K562 (cell line): Measurements from ENCODE around the gene PLEKHA6. TPM values are rescaled to one million over a fixed set of nuclear protein-coding genes. Genes with fewer than 3 reads are reported as not detected.

Source experiments
- BHLHE40 ChIP-seq: IDR thresholded peaks from 2 replicates; pipeline ENCODE4 v1.6.1; 2011; ENCODE audit warnings: low read length, improper control_type of control experiment
- CHD4 ChIP-seq: fragments of 200-600 bp; sonication (generic); IDR thresholded peaks from 3 replicates; pipeline ENCODE4 v1.6.1; 2012; ENCODE audit warnings: low read depth, mild to moderate bottlenecking, mixed read lengths, low read length, inconsistent platforms; ENCODE audit not compliant: insufficient read depth, insufficient replicate concordance, poor library complexity, severe bottlenecking
- ETS2 ChIP-seq: IDR thresholded peaks from 2 replicates; pipeline ENCODE4 v1.6.1; 2016; ENCODE audit warnings: borderline replicate concordance, missing genetic modification characterization, mild to moderate bottlenecking, moderate library complexity, missing compliant biosample characterization; ENCODE audit not compliant: poor library complexity, severe bottlenecking
- FOXJ3 ChIP-seq: sonication (generic); formaldehyde crosslinking; IDR thresholded peaks from 2 replicates; pipeline ENCODE4 v1.4.0; 2020; ENCODE audit warnings: mild to moderate bottlenecking, missing genetic modification reagents
- KDM5B ChIP-seq: fragments of 200-600 bp; sonication (generic); IDR thresholded peaks from 2 replicates; pipeline ENCODE4 v1.6.1; 2012; ENCODE audit warnings: low read depth, mild to moderate bottlenecking, moderate library complexity, low read length, control low read depth, inconsistent platforms; ENCODE audit not compliant: insufficient replicate concordance
- NCOA1 ChIP-seq: fragments of 450-650 bp; IDR thresholded peaks from 2 replicates; pipeline ENCODE4 v1.6.1; 2016; ENCODE audit warnings: low read depth
- PURB ChIP-seq: sonication (generic); formaldehyde crosslinking; IDR thresholded peaks from 2 replicates; pipeline ENCODE4 v1.9.0; 2021; ENCODE audit warnings: low read depth, mild to moderate bottlenecking, missing genetic modification reagents
- RBFOX2 ChIP-seq: fragments of 200-400 bp; formaldehyde crosslinking; IDR thresholded peaks from 2 replicates; pipeline ENCODE4 v1.6.1; 2017; ENCODE audit warnings: low read depth, mild to moderate bottlenecking, low read length, moderate library complexity
- TAF1 ChIP-seq: IDR thresholded peaks from 2 replicates; pipeline ENCODE4 v1.6.1; 2011; ENCODE audit warnings: mild to moderate bottlenecking, low read length, moderate library complexity; ENCODE audit not compliant: insufficient read depth, control insufficient read depth, severe bottlenecking; ENCODE audit errors: extremely low read depth
- THRAP3 ChIP-seq: fragments of 450-650 bp; IDR thresholded peaks from 2 replicates; pipeline ENCODE4 v1.6.1; 2016; ENCODE audit warnings: mild to moderate bottlenecking, inconsistent platforms, borderline replicate concordance
- ZNF12 ChIP-seq: sonication (generic); formaldehyde crosslinking; IDR thresholded peaks from 2 replicates; pipeline ENCODE4 v1.4.0; 2020; ENCODE audit warnings: mild to moderate bottlenecking, missing genetic modification reagents
- polyA plus RNA-seq, 8 experiments: library from polyadenylated mRNA; depleted of rRNA in 4 of 8; stranded (reverse) in 5 of 8; unstranded in 3 of 8; fragments of >200 nt; fragmentation: Nextera tagmentation in 2 of 8; fragmentation: Illumina TruSeq in 1 of 8; extraction: Ambion mirVana in 2 of 8; extraction: Trizol in 1 of 8; gene quantifications; 2 replicates each; pipeline versions ENCODE4 v1.2.1 to v1.2.3, GENCODE V29; 2011 to 2014; ENCODE audit warnings: inconsistent platforms in 1 of 8, missing spikeins in 1 of 8
- total RNA-seq, 7 experiments: library from RNA; depleted of rRNA in 6 of 7; stranded (reverse); fragments of >200 nt in 6 of 7; fragmentation: Illumina TruSeq in 2 of 7; extraction: Trizol in 2 of 7; gene quantifications; 2 replicates each; pipeline versions ENCODE4 v1.2.1 to v1.2.3, GENCODE V29; 2011 to 2021; ENCODE audit warnings: low replicate concordance in 1 of 7
- TF ChIP-seq, protein P1 (sequence below): fragments of 250-450 bp; sonication (Bioruptor Pico); IDR thresholded peaks from 2 replicates; pipeline ENCODE4 v1.4.0; 2020; ENCODE audit warnings: mild to moderate bottlenecking
- TF ChIP-seq, protein P2 (sequence below): fragments of 250-450 bp; sonication (Bioruptor Pico); IDR thresholded peaks from 2 replicates; pipeline ENCODE4 v1.8.0; 2021; ENCODE audit warnings: mild to moderate bottlenecking, moderate library complexity
- TF ChIP-seq, protein P3 (sequence below): sonication (generic); formaldehyde crosslinking; IDR thresholded peaks from 2 replicates; pipeline ENCODE4 v1.8.1; 2023; ENCODE audit warnings: mild to moderate bottlenecking, missing genetic modification reagents
- TF ChIP-seq, protein P4 (sequence below): sonication (generic); formaldehyde crosslinking; IDR thresholded peaks from 2 replicates; pipeline ENCODE4 v1.8.0; 2023; ENCODE audit warnings: mild to moderate bottlenecking, missing genetic modification reagents

The PLEKHA6 gene
- total and polyA plus RNA-seq, 9 of the 15 experiments (the other 6 are each of a cell fraction or from before 2014, with no cell fraction given): under 0.01 to 0.33 (median 0.01) TPM; not detected in 4

DNA sequence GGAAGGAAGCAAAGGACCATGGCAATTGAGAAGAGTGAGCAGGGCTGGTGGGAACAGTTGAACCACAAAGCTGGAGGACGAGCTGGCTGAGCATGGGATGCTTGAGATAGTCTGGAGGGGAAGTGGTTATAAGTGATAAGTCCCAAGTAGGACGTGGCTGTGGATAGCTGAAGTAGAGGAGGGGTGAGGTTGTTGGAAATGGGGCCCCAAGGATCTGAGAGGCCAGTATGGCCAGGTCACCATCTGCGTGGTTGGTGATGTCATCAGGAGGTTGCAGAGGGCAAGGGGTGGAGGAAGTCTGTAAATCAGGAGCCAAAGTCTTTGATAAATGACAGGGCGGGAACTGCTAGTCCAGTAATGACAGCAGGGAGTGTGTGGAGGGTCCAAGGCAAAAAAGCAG lies 182.6 kb downstream of the PLEKHA6 start (continued):
- TF ChIP-seq, protein P1, sequence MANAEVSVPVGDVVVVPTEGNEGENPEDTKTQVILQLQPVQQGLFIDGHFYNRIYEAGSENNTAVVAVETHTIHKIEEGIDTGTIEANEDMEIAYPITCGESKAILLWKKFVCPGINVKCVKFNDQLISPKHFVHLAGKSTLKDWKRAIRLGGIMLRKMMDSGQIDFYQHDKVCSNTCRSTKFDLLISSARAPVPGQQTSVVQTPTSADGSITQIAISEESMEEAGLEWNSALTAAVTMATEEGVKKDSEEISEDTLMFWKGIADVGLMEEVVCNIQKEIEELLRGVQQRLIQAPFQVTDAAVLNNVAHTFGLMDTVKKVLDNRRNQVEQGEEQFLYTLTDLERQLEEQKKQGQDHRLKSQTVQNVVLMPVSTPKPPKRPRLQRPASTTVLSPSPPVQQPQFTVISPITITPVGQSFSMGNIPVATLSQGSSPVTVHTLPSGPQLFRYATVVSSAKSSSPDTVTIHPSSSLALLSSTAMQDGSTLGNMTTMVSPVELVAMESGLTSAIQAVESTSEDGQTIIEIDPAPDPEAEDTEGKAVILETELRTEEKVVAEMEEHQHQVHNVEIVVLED (CRISPR knock-in tag): no peak
- TF ChIP-seq TAF1 (no peak), KDM5B (no peak), PURB (CRISPR knock-in tag) (no peak), NCOA1 (no peak; the same call in 1 of the 2 replicates), ZNF12 (no peak), FOXJ3 (CRISPR knock-in tag) (no peak), BHLHE40 (no peak; the same call in 1 of the 2 replicates), RBFOX2 (no peak), CHD4 (no peak), ETS2 (tag) (no peak), THRAP3 (no peak)
- TF ChIP-seq, protein P2, sequence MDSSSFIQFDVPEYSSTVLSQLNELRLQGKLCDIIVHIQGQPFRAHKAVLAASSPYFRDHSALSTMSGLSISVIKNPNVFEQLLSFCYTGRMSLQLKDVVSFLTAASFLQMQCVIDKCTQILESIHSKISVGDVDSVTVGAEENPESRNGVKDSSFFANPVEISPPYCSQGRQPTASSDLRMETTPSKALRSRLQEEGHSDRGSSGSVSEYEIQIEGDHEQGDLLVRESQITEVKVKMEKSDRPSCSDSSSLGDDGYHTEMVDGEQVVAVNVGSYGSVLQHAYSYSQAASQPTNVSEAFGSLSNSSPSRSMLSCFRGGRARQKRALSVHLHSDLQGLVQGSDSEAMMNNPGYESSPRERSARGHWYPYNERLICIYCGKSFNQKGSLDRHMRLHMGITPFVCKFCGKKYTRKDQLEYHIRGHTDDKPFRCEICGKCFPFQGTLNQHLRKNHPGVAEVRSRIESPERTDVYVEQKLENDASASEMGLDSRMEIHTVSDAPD: no peak
- TF ChIP-seq, protein P3, sequence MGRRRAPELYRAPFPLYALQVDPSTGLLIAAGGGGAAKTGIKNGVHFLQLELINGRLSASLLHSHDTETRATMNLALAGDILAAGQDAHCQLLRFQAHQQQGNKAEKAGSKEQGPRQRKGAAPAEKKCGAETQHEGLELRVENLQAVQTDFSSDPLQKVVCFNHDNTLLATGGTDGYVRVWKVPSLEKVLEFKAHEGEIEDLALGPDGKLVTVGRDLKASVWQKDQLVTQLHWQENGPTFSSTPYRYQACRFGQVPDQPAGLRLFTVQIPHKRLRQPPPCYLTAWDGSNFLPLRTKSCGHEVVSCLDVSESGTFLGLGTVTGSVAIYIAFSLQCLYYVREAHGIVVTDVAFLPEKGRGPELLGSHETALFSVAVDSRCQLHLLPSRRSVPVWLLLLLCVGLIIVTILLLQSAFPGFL (CRISPR knock-in tag): no peak
- TF ChIP-seq, protein P4, sequence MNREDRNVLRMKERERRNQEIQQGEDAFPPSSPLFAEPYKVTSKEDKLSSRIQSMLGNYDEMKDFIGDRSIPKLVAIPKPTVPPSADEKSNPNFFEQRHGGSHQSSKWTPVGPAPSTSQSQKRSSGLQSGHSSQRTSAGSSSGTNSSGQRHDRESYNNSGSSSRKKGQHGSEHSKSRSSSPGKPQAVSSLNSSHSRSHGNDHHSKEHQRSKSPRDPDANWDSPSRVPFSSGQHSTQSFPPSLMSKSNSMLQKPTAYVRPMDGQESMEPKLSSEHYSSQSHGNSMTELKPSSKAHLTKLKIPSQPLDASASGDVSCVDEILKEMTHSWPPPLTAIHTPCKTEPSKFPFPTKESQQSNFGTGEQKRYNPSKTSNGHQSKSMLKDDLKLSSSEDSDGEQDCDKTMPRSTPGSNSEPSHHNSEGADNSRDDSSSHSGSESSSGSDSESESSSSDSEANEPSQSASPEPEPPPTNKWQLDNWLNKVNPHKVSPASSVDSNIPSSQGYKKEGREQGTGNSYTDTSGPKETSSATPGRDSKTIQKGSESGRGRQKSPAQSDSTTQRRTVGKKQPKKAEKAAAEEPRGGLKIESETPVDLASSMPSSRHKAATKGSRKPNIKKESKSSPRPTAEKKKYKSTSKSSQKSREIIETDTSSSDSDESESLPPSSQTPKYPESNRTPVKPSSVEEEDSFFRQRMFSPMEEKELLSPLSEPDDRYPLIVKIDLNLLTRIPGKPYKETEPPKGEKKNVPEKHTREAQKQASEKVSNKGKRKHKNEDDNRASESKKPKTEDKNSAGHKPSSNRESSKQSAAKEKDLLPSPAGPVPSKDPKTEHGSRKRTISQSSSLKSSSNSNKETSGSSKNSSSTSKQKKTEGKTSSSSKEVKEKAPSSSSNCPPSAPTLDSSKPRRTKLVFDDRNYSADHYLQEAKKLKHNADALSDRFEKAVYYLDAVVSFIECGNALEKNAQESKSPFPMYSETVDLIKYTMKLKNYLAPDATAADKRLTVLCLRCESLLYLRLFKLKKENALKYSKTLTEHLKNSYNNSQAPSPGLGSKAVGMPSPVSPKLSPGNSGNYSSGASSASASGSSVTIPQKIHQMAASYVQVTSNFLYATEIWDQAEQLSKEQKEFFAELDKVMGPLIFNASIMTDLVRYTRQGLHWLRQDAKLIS (CRISPR knock-in tag): no peak
